Prostate gland (tissue), 2 donors: ENCODE measurements around the gene ZNF674.

ENCODE experiments used
- POLR2A ChIP-seq: fragments of 450-650 bp; IDR thresholded peaks from one replicate; pipeline ENCODE4 v1.6.1; 2016; ENCODE audit warnings: antibody characterized with exemption, mild to moderate bottlenecking
- POLR2AphosphoS5 ChIP-seq: sonication (generic); formaldehyde crosslinking; IDR thresholded peaks from one replicate; pipeline ENCODE4 v1.6.1; 2017; ENCODE audit warnings: antibody characterized with exemption
- TF ChIP-seq, protein P1 (sequence below), 4 experiments: fragments of 200-600 bp in 2 of 4; fragments of 450-650 bp in 2 of 4; sonication (generic) in 2 of 4; IDR thresholded peaks; 1 replicate in 3 of 4; 2 replicates in 1 of 4; pipeline ENCODE4 v1.5.1; 2016 to 2019; ENCODE audit warnings: antibody characterized with exemption in 4 of 4, mild to moderate bottlenecking in 2 of 4, moderate library complexity in 2 of 4

DNA sequence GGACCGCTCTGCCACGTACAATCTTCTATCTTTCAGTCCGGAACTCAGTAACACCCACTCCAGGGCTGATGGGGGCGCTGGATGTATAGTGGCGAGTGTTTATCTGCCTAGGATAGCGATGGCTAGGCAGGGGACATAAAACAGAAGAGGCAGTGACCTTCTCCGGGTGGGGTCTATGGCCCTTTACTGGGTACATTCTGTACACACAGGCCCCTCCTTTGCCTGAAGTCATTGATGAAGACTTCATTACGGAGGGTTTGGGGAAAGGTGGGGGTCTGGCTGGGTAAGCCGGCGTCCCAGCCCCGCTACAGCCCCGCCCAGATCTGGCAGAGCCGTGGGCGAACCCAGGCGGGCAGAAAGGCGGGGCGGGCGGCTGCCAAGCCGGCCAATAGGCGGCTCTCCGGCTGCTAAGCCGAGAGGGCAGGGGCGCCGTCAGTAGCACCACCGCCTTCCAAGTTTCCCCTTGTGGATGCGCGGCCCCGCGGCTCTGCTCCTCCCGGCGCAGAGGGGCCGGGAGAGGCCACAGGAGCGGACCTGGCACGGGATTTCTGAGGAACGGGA, 28.2 kb upstream of the ZNF674 start, which contains the start of gene CHST7:
- TF ChIP-seq, protein P1, sequence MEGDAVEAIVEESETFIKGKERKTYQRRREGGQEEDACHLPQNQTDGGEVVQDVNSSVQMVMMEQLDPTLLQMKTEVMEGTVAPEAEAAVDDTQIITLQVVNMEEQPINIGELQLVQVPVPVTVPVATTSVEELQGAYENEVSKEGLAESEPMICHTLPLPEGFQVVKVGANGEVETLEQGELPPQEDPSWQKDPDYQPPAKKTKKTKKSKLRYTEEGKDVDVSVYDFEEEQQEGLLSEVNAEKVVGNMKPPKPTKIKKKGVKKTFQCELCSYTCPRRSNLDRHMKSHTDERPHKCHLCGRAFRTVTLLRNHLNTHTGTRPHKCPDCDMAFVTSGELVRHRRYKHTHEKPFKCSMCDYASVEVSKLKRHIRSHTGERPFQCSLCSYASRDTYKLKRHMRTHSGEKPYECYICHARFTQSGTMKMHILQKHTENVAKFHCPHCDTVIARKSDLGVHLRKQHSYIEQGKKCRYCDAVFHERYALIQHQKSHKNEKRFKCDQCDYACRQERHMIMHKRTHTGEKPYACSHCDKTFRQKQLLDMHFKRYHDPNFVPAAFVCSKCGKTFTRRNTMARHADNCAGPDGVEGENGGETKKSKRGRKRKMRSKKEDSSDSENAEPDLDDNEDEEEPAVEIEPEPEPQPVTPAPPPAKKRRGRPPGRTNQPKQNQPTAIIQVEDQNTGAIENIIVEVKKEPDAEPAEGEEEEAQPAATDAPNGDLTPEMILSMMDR (IDR thresholded peaks at IDR 0.05): no peak
- TF ChIP-seq POLR2AphosphoS5: peak; percentile 11
- no peak for TF ChIP-seq POLR2A
